DMS153 treated with DMSO at 0.1 percent for 48 hours (cell line): Measurements from ENCODE around the gene C2CD3.
"Not testable (repeated sequence)": the region's sequence is repeated elsewhere in the genome, so short reads cannot be mapped to it uniquely, and the experiment has no call there.

Experiments used
- DNase-seq: peaks from one replicate; lab custom pipeline; 2025; ENCODE audit not compliant: unreplicated experiment; lab: John Stamatoyannopoulos, UW

The C2CD3 gene

DNA sequence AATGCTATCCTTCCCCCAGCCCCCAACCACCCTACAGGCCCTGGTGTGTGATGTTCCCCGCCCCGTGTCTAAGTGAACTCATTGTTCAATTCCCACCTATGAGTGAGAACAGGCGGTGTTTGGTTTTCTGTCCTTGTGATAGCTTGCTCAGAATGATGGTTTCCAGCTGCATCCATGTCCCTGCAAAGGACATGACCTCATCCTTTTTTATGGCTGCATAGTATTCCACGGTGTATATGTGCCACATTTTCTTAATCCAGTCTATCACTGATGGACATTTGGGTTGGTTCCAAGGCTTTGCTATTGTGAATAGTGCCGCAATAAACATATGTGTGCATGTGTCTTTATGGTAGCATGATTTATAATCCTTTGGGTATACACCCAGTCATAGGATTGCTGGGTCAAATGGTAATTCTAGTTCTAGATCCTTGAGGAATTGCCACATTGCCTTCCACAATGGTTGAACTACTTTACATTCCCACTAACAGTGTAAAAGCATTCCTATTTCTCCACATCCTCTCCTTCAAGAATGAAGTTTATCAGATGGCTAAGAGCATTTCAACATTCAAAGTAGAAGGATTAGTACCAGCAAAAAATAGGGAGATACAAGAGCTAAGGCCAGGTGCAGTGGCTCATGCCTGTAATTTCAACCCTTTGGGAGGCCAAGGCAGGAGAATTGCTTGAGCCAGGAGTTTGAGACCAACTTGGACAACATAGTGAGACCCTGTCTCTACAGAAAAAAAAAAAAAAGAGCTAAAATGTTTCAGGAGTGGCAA lies 50.4 kb downstream of the C2CD3 start:
- not testable (repeated sequence) for DNase-seq

DNA sequence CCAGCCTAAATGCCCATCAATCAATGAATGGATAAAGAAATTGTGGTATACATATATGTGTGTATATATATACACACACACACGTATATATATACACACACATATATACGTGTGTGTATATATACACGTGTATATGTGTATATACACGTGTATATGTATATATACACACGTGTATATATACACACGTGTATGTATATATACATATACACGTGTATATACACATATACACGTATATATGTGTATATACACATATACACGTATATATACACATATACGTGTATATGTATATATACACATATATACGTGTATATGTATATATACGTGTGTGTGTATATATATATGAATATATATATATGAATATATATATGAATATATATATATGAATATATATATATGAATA lies 54.1 kb downstream of the C2CD3 start:
- DNase-seq: no peak

DNA sequence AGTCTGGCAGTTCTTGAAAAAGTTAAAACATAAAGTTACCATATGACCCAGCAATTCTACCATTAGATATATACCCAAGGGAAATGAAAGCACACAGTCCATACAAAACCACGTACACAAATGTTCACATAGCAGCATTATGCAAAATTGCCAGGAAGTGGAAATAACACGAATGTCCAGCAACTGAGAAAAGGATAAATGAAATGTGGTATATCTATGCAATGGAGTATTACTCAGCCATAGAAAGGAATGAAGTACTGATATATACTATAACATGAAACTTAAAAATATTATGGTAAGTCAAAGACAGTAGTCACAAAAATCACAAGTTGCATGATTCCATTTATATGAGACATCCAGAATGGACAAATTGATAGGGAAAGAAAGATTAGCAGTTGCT lies 57.9 kb downstream of the C2CD3 start:
- no peak for DNase-seq

DNA sequence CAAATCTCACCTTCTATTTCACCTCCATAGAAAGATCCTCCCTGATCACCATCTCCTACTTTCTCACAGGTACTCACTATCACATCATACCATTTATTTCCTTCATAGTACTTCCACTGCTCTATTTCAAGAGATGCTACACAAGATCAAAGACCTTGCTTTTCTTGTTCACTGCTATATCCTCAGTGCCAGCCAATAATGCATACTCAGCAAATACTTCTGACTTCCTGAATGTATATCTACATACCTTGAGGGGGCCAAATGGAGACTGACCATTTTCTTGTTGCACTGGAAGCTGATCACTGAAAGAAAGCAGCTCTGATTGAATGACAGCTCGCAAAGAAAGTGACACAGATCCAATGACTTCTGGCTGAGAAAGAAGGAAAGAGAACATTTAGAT lies 64.7 kb downstream of the C2CD3 start:
- no peak for DNase-seq

DNA sequence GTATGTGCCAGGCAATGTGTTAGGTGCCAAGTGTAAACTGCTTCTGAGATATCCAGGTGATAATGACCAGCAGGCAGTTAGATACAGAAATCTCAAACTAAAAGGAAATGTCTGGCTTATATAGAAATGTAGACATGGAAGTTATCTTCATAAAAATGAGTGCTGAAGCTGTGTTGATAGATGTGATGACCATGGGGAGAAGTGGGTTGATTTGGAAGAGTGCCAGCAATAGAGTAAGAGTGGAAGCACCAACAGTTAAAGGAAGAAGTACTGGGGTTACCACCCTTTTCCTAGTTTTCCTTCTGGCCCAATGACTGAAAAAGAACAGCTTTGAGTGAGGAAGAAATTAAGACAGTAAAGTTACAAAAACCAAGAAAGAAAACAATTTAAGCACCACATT lies 68.5 kb downstream of the C2CD3 start:
- no peak for DNase-seq

DNA sequence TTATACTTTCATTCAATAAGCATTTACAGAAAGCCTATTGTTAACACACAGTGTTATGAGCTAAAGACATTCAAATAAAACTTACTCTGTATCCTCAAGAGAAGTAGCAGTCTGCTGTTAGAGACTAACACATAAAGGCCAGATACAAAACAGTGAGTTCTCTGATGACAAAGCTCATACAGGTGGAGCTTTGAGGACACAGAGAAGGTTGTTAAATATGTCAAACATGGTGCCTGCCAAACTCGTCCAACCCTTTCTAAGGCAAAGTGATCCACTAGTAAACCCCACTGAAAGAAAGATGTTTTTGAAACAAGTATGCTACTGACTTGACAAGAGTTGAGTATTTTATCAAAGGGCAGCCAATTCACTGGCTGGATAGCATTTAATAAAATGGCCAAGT lies 70.1 kb downstream of the C2CD3 start:
- DNase-seq: no peak

DNA sequence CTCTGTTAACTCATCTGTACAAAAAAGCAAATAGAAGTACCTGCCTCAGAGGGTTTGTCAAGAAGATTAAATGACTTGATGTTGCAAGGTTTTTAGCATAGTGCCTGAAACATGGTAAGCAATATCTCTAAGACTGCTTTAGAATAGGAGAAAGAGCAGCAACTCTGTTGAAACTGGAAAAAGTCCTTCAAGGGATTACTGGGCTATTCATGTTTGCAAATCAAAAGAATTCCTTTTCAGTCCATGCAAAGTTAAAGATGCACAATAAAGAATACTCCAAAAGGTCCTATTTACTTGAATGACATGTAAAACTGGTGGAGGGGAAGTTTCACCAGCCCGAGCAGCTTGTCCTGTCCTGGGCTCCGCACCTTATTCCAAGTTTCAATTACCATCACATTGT lies 70.6 kb downstream of the C2CD3 start:
- no peak for DNase-seq

DNA sequence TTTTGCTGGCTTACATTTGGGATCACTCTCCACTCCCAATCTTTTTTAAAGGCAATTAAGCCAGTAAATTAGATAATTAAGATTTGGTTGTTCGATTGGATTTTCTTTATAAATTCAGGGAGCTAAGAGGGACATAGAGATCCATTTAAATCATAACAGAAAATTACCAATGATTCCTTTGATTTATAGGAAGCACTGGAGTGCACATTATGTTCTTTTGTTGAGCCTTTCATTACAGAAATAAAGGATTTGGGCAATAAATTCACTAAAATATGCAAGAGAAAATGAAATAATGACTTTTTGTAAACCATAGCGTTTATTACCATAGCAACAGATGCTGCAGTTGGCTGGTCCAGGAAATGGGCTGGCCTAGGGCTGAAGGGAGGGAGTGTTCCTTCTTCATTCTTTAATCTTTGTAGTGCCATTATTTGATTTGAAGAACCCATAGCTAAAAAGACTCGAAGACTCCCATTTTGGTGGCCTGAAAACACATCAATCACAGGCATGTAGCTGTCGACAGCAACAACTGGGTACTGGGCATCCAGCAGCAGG lies 73.0 kb downstream of the C2CD3 start:
- no peak for DNase-seq

DNA sequence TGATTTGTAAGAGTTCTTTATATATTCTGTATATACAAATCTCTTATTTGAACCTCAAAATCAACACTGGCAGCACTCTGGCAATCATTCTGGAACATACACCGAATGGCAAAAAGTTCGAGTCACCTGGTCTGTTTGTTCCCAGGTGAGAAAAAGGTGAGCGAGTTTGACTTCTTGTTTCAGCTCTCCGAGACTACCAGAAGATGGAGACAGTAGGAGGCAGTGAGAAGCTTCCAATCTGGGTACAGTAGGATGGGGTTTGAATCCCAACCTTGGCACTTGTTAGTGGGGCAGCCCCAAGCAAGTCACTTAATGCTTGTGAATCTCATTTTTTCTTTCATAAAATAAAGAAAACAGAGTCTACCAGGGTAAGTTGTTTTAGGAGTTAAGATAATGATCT lies 76.4 kb downstream of the C2CD3 start:
- no peak for DNase-seq

DNA sequence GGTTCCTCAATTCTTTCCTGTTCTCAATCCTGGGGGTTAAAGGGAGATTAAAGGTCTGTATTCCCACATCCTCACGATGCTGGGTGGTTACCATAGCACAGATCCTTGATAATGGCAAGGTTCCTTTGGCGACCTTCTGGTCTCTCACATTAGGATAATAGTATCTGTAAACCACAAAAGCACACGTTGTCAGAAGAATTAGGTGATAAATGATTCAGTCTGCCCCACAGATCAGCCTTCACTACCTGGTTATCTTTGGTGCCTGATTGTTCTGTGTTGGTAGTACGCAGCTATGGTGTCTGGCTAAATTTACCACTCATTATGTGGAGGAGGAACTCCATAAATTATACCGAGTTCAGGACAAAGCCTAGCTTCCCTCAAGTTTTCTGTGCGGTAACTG lies 78.4 kb downstream of the C2CD3 start:
- DNase-seq: no peak

DNA sequence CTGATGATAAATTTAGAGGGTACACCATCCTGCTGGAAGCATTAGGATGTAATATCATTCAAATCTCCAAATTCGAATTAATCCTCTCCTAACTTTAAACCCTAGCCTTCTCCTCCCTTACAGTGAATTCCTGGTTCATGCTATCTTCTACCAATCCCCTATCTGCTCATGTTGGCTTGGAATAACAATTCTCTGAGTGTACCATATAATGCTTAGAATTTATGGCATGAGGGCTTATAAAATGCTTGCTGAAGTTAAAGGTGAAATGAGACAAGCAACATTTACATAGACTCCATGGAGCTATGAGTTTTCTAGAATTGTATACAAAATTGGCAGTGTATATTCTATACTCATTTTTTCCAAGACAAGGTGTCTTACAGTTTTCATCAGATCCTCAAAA lies 79.3 kb downstream of the C2CD3 start:
- no peak for DNase-seq

DNA sequence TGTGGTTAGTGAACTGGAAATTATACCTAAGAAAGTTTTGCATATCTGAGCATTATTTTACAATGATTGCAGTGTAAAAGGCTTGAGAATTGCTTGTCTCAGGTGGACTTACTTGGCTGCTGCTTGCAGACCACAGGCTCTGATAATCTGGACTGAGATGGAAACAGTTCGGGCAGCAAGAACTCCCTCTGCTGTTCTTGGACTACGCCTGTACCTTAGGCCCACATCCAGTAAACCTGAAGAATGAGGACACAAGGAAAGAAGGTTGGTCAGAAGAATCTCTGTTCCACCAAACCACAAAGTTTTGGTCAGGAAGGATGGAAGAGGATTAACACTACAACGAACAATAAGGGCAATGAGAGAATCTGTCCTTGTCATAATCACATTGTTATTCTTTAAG lies 80.1 kb downstream of the C2CD3 start:
- DNase-seq: no peak

DNA sequence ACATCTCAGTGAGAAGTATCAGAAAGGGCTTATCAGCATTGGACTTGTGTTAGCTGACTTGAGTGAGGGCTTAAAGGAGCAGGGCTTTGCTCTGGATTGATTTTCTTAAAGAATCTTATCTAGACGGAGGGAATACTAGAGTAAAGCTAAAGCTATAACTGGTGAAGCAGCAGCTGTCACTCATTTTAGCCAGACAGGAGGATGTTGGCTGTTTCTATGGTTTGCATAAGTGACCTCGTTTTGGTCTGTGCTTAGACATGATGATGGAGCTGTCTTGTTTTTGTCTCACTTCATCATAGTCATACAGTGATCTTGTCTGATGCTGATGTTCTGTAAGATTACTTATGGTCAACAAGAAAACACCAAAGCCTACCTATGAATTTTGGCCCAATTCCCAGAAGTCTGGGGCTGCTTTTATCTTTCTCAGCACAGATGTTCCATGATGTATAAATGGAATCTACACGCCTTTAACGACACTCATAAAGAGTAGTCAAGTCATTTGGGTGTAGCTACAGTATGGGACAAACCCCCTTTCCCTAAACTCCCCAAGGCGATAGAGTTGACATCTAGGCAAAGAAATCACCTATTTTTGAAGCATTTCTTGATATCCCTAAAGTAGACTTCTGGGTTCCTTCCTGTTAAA lies 84.4 kb downstream of the C2CD3 start:
- DNase-seq: no peak

DNA sequence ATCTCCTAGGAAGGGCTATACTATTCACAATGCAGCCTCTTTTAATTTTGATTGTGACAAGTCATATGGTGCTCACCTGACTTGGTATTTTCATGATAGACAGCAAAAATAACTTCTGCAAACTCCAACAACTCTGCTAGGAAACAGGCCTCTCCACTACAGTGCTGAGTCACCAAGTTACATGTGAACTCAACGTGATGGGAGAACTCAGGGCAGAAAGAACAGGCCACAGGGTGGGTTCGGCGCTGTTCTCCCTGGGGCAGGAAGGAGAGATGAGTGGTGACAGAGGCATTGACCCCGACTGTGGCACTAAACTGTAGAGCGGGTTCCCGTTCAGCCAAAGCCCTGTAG lies 85.3 kb downstream of the C2CD3 start:
- DNase-seq: no peak

DNA sequence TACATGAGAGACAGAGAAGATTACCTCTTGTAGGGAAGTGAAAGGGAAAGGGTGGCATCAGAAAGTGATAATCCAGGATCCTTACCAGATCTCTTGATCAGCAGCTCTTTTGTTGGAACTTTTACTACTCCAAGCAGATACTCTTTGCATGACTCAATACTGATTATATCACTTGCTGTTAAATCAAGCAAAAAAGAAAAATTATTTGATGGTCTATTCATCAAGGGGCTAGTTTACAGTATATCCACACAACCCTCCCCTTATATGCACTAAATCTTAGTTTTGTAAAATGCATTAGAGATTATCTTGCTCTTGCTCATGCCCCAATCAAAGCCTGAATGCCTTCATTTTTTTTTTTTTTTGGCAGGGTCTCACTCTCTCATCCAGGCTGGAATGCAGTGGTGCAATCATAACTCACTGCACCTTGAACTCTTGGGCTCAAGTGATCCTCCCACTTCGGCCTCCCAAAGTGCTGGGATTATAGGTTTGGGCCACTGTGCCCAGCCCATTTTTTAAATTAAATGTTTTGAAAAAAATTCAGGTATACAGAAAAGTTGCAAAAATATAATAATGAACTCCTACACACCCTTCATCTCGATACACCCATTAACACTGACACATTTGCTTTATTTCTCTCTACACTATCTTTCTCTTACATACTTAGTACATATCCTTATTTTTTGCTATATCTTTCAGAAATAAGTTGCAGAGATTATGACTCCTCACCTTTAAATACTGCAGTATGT lies 85.8 kb downstream of the C2CD3 start:
- DNase-seq: no peak

DNA sequence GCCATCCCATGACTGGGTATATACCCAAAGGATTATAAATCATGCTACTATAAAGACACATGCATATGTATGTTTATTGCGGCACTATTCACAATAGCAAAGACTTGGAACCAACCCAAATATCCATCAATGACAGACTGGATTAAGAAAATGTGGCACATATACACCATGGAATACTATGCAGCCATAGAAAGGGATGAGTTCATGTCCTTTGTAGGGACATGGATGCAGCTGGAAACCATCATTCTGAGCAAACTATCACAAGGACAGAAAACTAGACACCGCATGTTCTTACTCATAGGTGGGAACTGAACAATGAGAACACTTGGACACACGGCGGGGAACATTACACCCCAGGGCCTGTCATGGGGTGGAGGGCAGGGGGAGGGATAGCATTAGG lies 86.9 kb downstream of the C2CD3 start:
- not testable (repeated sequence) for DNase-seq

DNA sequence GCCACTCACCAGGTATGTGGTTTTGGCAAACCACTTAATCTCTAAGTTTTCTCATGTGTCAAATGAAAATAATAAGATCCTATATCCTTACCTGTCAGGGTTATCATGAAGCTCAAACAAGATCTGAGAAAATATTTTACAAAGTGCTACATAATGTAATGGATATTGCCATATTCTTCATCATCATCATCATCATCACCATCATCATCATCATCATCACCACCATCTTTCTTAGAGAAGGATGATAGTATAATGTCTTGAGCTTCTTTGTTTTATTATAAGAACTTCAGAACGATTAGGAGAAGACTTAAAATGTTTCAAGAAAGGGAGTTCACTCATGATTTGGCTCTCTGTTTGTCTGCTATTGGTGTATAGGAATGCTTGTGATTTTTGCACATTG lies 89.4 kb downstream of the C2CD3 start:
- DNase-seq: no peak

DNA sequence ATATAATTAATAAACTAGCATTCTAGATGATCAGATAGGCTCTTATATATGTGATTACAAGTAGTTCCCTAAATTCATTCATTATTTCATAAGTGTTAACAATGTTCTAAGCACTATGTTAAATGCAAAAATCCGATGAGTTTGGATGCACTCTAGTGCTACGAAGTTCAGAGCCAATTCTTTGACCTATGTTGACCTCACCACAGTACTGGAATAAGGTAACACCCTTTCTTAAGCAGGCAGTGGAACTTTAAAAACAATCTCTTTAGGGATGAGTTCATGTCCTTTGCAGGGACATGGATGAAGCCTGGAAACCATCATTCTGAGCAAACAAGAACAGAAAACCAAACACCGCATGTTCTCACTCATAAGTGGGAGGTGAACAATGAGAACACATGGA lies 93.6 kb downstream of the C2CD3 start:
- no peak for DNase-seq

DNA sequence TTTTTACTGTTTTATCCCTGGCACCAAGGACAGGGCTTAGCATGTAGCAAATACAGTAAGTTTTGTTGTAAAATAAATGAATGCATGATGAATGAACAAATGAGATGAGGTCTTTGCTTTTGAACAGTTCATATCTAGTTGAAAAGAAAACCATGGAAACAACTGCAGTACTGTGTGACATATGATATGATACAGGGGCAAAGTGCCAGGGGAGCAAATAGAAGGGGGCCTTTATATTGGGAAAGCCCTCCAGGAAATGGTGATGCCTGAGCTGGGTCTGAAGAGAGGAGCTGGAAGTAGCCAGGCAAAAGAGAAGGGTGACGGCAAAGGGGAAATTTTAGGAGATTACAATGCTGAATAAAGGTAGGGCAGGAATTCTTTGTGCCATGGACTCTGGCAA lies 98.1 kb downstream of the C2CD3 start:
- no peak for DNase-seq

DNA sequence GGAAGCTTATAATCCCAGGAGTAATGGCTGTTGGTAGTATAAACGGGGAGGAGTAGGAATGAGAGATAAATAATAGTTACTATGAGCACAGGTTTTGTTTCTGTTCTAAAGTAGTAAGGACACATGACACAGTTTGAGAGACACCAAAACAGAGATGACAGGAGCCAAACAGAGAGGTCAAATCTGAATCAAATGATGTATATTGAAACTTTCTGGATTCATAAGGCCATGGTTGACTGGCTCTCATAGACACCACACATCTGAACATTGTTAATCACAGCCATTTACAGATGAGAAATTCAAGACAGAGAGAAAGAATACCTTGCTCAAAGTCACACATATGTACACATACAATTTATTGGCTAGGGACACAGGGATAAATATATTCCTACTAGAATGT lies 98.5 kb downstream of the C2CD3 start:
- no peak for DNase-seq

DNA sequence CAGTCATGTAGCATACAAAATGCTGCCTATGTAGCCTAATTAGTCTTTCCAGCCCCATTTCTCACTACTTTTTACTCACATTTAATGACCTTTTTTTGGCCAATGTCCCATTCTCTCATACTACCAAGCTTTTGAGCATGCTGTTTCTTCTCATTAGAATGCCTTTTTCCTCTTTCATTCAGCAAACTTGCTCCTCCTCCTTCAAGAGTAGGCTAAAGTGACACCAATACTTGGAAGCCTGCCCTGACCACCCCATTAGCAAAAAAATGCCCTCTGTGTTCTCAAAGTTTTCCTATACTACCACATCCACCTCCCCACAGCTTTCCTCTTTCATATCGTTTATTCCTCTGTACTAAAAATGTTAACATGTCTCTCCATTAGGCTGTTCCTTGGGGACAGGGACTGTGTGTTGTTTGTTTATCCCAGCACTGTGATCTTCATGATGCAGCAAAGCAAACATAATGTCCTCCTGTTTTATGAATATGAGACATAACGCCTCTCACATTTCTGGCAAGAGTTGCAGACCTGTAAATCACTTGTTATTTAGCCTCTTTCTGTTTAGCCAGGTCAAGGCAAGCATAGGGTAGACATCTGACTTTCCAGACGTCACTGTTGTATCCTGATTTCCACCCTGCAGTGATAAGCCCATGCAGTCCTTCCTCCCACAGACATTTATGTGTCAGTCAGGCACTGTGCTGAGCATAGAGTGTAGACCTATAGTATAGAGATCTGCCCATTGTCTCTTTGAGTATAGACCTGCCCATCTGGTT lies 99.9 kb downstream of the C2CD3 start:
- DNase-seq: no peak
